ENCODE results near the gene GNL2. TPM values are rescaled to one million over a fixed set of nuclear protein-coding genes. Genes with fewer than 3 reads are reported as not detected.

The GNL2 gene
- total RNA-seq, 1 experiment from 2014 or later: 76.7 TPM

Other genes with a start within 250 kb of the GNL2 start
- gene ZC3H12A, start 121.4 kb downstream of the GNL2 start, total RNA-seq (2014; rRNA removed; shearing (Covaris generic)): 4.6 and 7.3 TPM in 2 replicates
- 85.5 and 91.0 TPM in 2 replicates for gene MEAF6, start 81.2 kb downstream of the GNL2 start, total RNA-seq (2014; rRNA removed; shearing (Covaris generic))
- 12.9 and 19.2 TPM in 2 replicates for gene SNIP1, start 41.6 kb downstream of the GNL2 start, total RNA-seq (2014; rRNA removed; shearing (Covaris generic))
- 5.7 and 5.9 TPM in 2 replicates for gene DNALI1, start 39.0 kb downstream of the GNL2 start, total RNA-seq (2014; rRNA removed; shearing (Covaris generic))
- 0.10 TPM in 1 of 2 replicates, not detected in the other for gene RSPO1, start 39.0 kb upstream of the GNL2 start, total RNA-seq (2014; rRNA removed; shearing (Covaris generic))
- 42.8 and 48.3 TPM in 2 replicates for gene CDCA8, start 96.6 kb upstream of the GNL2 start, total RNA-seq (2014; rRNA removed; shearing (Covaris generic))
- not detected in 2 replicates for gene EPHA10, start 169.2 kb upstream of the GNL2 start, total RNA-seq (2014; rRNA removed; shearing (Covaris generic))
- gene MANEAL, start 197.9 kb upstream of the GNL2 start, total RNA-seq (2014; rRNA removed; shearing (Covaris generic)): 5.6 and 8.2 TPM in 2 replicates
- 52.4 and 68.3 TPM in 2 replicates for gene C1orf122, start 211.9 kb upstream of the GNL2 start, total RNA-seq (2014; rRNA removed; shearing (Covaris generic))
- gene YRDC, start 212.3 kb upstream of the GNL2 start, total RNA-seq (2014; rRNA removed; shearing (Covaris generic)): 23.7 and 25.7 TPM in 2 replicates